Hematopoietic multipotent progenitor cell (in vitro differentiated cells): ENCODE results near the gene PRRX2. TPM values are rescaled to one million over a fixed set of nuclear protein-coding genes. Genes with fewer than 3 reads are reported as not detected.
A peak's percentile ranks its signal among the peaks of the same experiment; 100 is the strongest.

Experiments
- DNase-seq, 3 donors: peaks; one replicate each; pipeline ENCODE4 v3.0.0-alpha.2; 2011 to 2015; ENCODE audit warnings: low read depth in 2 of 3, low spot score in 2 of 3
- total RNA-seq: library from RNA; depleted of rRNA; stranded (reverse); fragments of >200 nt; gene quantifications from one replicate; pipeline ENCODE4 v1.2.3, GENCODE V29; 2012

Gene PRRX2
- total RNA-seq, 1 donor, result not detected

GRCh38 chr9:129673602-129674001 lies 8.2 kb downstream of the PRRX2 start:
- no peak for DNase-seq

GRCh38 chr9:129674229-129674628 lies 8.8 kb downstream of the PRRX2 start:
- no peak for DNase-seq

GRCh38 chr9:129675620-129676019 lies 10.2 kb downstream of the PRRX2 start:
- DNase-seq, result no peak

- DNase-seq, result no peak
These were observed 10.8 kb downstream of the PRRX2 start for GRCh38 chr9:129676287-129676686.

DNA sequence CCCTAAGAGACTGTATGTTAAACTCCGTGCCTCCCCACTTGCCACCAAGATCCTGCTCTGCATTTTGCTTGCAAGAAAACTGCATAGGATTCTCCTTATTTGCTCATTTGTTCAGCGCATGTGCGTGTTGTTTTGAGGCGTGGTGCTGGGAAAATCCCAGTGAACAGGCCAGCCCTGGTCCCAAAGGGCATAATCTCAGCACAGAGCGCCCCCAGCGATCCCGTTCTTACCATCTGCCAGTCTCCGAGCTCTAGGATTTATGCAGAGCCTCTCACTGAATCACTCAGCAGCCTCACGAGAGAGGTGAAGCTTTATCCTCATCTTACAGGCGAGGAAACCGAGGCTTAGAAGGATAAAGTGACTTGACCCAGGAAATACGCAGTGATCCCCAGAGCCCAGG lies 11.5 kb downstream of the PRRX2 start:
- DNase-seq, result no peak

DNA sequence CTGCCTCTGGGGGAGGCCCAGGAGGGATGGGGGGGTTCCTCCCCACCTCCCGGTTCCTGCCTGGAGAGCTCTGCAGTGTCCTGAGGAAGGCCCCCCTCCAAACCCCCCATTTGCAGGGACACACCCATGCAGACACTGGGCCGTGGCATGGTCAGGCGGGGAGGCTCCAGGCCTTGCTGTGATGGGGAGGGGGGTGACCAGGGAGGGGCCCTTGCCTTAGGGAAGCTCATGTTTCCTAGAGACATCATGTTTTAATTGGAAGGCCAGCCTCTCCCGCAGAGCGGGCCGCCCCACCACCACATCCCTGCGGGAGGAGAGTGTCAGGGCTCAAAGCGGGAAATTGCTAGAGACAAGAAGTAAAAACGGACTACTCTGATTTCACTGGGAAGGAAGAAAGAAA lies 12.0 kb downstream of the PRRX2 start:
- no peak for DNase-seq

- DNase-seq, result no peak
These were observed 13.4 kb downstream of the PRRX2 start for GRCh38 chr9:129678844-129679243.

GRCh38 chr9:129679537-129679936 lies 14.1 kb downstream of the PRRX2 start:
- DNase-seq, result no peak

- no peak for DNase-seq
These were observed 16.5 kb downstream of the PRRX2 start for GRCh38 chr9:129681924-129682323.

GRCh38 chr9:129682381-129682780 lies 16.9 kb downstream of the PRRX2 start:
- DNase-seq, result no peak

DNA sequence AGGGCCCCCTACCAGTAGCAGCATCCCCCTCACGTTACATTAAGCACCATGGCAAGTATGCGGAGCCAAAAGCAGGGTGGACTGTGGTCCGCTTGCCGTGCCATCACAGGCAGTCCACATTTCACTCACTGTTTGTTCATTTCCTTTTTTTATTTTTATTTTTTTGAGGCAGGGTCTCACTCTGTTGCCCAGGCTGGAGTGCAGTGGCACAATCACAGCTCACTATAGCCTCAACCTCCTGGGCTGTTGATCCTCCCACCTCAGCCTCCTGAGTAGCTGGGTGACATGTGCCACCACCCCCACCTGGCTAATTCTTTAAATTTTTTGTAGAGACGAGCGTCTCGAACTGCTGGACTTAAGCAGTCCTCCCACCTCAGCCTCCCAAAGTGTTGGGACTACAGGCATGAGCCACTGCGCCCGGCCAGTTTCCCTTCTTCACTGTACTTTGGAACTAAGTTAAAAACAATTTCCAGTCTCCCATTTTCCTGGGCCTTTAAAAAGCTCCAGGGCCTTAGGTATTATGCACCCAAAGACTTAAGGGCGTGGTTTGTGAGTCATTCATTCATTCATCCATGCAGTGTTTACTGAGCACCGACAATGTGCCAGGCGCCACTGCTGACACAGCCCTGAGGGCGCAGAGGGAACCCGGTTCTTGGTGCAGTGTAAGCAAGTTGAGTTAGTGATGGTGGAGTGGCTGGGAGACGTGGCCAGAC lies 19.9 kb downstream of the PRRX2 start:
- no peak for DNase-seq

DNA sequence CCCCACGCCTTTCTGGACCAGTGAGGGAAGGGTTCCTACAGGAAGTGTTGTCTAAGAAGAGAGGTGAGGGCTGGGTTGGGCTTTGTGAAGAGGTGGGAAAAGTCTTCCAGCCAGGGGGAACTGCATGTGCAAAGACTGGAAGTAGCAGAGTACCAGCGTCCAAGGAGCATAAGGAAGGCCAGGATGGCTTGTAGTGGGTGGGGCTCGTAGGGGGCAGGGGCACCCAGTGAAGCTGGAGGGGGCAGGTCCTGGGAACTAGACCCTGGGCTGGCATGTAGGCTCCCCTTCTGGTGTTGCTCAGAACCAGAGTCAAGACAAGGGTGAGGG lies 20.4 kb downstream of the PRRX2 start:
- DNase-seq, result no peak

- DNase-seq, result no peak
These were observed 21.3 kb downstream of the PRRX2 start for GRCh38 chr9:129686736-129687135.

DNA sequence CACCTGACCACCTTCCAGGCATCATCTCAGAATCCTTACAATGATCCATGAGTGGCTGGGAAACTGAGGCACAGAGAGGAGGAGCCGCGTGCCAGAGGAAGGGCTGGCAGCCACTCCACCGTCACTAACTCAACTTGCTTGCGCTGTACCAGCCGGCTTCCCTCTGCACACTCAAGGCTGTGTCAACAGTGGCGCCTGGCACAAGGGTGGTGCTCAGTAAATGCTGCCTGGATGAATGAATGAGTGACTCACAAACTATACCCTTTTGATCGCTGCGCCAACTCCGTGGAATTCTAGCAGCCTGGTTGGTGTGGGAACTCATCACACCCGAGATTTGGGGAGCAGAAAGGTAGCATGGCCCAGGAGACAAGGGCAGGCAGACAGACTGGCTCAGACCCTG lies 21.9 kb downstream of the PRRX2 start:
- no peak for DNase-seq

DNA sequence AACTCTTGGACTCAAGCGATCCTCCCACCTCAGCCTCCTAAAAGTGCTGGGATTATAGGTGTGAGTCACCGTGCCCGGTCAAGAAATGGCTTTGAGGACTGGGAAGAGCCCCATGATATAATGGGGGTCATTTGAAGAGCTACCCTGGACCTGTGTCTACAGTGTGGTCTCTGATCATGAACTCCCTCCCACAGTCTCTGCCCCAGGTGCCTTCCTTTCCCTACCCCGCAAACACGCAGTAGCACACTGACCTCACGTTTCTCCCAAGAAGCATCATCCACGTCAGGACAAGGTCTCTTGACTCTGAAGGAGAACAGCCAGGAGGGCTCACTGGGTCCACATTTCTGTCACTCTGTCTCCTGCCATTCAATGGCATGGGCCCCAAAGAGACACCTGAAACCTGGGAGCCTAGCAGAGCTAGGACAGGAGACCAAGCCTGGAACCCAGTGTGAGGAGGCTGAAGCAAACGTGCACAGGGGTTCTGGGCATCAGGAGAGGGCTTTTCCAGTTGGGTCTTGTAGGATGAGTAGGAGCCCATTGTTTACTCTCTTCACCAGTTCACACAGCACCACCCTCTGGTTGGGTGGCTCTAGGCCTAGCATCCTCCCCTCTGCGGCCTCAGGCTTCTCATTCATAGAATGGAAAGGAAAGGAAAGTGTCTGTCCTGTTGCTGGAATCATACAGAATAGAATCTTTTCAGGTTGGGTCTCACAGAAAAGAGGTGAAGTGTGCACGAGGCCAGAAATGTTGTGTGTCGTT lies 23.0 kb downstream of the PRRX2 start:
- no peak for DNase-seq

- DNase-seq, result no peak
These were observed 27.1 kb downstream of the PRRX2 start for GRCh38 chr9:129692534-129692933.

GRCh38 chr9:129693741-129694140 lies 28.3 kb downstream of the PRRX2 start:
- DNase-seq, result no peak

DNA sequence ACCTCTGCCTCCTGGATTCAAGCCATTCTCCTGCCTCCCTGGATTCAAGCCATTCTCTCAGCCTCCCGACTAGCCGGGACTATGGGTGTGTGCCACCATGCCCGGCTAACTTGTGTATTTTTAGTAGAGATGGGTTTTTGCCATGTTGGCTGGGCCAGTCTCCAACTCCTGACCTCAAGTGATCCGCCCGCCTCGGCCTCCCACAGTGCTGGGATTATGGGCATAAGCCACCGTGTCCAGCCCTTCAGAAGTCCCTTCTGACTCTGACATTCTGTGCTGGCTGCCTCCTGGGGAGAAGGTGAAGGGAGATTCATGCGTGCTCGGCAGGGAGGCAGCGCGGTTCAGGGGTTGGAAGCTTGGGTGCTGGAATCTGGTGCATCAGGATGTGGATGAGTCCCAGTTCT lies 28.8 kb downstream of the PRRX2 start:
- DNase-seq, result no peak

GRCh38 chr9:129695870-129696269 lies 30.4 kb downstream of the PRRX2 start:
- DNase-seq, result no peak

DNA sequence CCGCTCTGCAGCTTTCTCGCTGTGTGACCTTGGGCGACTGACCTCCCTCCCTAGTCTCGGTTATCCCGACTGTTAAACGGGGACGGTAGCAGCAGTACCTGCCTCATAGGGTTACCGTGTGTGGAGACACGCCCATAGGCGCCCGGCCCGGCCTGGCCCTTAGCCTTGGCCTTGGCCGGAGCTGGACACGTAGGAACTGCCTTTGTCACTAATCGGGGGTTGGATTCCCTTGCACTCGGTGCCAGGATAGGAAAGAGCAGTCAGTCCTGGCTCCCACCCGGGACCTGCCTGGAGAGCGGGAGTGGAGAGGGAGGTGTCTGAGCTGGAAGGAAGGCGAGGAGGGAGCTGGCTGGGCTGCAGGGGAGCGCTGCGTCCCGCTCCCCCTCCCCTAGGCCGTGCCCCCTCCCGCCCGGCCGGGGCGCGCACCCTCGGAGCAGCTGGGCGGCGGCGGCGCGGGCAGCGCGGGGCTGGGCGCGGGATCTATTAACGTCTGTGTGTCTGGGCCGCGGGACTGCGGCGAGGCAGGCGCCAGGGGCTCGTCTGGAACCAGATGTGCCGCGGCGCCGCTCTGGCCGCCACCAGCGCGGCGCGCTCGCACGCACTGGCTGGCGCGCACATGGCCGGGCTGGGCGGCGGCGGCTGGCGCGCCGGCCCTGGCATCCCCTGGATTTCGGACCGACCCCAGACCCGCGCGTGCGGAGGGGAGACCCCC lies 31.7 kb downstream of the PRRX2 start:
- peak in 2 of 3 donors; percentile 58 to 60 for DNase-seq

GRCh38 chr9:129697656-129698253 lies 32.3 kb downstream of the PRRX2 start:
- DNase-seq, result peak in 2 of 3 donors; percentile 52 to 65
